NCI-H128 (cell line): ENCODE measurements around the gene PHAX.
"Not testable (repeated sequence)": the region's sequence is repeated elsewhere in the genome, so short reads cannot be mapped to it uniquely, and the experiment has no call there.

ENCODE experiments used
- DNase-seq: peaks from one replicate; lab custom pipeline; 2025; ENCODE audit not compliant: unreplicated experiment; lab: John Stamatoyannopoulos, UW

Gene PHAX

DNA sequence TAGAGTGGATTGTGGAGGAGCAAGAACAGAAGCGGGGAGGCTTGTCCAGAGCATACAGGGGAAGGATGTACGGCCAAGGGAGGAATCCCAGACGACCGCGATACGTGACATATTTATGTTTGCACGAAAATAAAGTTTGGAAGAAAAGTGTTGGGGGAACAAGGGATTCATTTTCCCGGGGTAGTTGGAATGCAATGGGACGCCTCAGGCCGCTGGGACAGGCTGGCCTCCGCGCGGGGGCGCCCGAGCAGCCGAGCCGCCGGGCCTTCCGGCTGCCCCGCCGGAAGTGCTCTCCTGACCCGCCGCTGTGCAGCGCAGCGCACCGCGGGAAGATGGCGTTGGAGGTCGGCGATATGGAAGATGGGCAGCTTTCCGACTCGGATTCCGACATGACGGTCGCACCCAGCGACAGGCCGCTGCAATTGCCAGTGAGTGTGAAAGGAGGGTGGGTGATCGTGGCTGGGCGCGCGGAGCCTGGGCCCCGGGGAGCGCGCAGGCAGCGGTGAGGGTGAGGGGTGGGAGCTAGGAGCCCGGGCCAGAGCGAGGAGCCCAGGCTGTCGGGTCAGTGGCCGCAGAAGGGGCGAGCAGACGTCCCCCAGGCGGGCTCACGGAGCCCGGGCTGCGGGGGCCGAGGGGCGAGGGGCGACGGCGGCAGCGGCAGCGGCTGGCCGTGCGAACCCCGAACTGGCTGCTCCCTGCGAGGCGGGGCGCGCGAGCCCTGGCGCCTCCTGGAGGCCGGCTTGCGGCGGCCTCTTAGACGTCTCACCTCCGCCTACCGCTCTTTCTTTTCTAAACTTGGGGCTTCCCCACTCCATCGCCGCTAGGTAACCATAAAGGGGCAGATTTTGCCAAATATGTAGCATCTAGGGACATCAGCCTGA is at the start of gene PHAX:
PHAX (plus strand) TSS at position 317 of the 881 bp plus-strand sequence; CDS start at position 333, 16 bp downstream.
- peak; percentile 12 for DNase-seq

DNA sequence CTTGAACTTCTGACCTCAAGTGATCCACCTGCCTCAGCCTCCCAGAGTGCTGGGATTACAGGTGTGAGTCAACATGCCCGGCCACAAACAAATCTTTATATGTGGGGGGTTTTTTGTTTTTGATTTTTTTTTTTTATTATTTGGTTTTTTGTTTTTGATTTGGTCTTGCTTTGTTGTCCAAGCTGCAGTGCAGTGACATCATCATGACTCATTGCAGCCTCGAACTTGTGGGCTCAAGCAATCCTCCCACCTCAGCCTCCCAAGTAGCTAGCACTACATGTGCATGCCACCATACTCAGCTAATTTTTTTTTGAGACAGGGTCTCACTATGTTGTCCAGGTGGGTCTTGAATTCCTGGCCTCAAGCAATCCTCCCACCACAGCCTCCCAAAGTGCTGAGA is 48.1 kb upstream of the PHAX start:
- DNase-seq: no peak

DNA sequence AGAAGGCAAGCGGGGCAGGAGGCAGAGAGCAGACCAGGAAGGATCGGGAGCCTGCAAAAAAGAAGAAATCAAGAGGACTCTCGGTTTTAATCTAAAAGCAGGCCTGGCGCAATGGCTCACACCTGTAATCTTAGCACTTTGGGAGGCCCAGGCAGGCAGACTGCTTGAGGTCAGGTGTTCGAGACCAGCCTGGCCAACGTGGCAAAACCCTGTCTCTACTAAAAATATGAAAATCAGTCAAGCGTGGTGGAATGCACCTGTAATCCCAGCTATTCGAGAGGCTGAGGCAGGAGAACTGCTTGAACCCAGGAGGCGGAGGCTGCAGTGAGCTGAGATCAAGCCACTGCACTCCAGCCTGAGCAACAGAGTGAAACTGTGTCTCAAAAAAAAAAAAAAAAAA is 45.6 kb upstream of the PHAX start:
- DNase-seq: not testable (repeated sequence)

DNA sequence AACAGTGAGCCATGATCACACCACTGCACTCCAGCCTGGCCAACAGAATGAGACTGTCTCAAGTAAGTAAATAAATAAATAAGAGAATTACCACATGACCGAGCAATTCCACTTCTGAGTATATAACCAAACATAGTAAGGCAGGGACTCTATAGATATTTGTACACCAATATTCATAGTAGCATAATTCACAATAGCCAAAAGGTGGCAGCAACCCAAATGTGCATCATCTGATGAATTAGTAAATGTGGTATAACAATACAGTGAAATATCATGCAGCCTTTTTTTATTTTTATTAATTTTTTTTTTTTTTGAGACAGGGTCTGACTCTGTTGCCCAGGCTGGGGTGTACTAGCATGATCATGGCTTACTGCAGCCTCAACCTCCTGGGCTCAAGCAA is 38.8 kb upstream of the PHAX start:
- DNase-seq: no peak

DNA sequence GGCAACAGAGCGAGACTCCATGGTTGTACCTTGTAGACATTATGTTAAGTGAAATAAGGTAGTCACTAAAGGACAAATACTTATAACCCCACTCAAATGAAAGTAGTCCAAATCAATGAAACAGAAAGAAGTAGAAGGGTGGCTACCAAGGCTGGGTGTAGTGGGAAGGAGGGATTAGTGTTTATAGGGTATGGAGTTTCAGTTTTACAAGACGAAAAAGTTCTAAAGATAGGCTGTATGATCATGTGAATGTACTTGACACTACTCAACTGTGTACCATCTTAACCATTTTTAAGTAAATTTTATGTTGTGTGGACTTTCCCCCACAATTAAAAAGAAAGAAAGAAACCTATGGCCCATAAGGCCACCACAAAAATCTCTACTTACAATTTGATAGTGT is 37.9 kb upstream of the PHAX start:
- DNase-seq: no peak

DNA sequence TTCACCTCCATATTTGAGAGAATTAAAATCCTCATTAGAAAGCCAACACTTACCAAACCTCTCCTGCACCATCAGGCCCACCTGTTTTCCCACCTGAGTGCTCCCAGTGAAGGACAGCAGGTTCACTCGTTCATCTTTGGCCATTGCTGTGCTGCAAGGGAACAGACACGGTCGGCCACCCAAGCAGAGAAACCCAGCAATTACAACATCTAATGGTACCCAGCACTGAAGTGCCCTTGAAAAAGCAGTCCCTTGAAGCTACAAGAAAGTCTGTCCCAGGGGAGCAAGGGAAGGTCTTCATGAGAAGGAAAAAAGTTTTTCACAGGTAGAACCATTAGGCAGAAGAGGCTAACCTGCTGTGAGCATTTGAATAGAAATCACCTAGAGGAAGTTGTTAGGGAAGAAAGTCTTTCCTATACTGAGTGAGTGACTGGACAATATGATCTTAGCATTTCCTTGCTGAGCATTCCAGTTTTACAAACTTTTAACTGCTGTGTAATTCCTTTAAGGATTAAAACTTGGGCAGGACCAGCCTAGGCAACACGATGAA is 32.5 kb upstream of the PHAX start:
- no peak for DNase-seq

DNA sequence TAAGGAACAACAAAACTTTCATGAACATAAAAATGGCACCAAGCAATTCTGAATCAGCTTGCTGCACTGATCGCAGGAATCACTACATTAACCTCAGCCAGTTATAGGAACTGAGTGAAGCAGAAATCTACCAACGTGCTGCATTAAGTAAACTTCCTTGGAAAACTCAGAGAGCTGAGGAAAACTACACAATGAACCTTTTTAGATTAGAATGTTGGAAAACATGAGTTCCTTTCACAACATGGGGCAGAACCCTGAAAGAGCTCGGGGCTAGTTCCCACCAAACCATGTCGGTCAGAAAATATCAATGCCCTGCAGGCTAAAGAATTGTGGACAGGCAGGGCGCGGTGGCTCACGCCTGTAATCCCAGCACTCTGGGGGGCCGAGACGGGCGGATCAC is 25.1 kb upstream of the PHAX start:
- DNase-seq: no peak

DNA sequence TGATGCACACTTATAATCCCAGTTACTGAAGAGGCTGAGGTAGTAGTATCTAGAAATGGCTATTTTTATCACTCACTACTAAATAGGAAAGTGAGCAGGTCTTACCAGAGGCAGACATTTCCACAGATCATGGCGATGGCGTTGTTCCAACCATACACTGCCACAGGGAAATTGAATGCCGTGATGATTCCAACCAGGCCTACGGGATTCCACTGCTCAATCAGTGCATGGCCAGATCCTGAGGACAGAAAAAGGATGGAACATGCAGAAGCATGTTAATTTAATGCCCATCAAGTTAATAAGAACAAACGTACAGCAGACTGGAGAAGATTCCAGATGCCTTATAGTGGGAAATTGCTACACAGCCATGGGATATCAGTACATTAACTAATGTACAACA is 23.8 kb upstream of the PHAX start:
- no peak for DNase-seq

GRCh38 chr5:126577415-126577814 is 23.3 kb upstream of the PHAX start:
- DNase-seq: no peak

- DNase-seq: no peak
These were observed 21.0 kb upstream of the PHAX start for GRCh38 chr5:126579716-126580115.

DNA sequence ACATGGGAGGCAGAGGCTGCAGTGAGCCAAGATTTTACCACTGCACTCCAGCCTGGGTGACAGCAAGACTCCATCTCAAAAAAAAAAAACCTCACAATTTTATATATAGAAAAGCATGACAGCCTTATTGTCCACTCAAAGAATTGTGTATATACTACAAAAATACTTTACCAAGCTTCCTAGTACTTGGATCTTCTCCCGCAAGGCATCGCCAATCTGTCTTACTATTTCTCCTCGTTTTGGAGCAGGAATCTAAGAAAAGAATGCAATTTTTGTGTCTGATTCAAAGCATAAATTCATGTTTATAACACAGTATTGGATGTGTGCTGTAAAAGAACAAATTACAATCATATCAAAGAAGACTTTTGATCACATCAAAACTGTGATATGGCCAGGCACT is 17.0 kb upstream of the PHAX start:
- no peak for DNase-seq

- DNase-seq: no peak
These were observed 13.0 kb upstream of the PHAX start for GRCh38 chr5:126587551-126588390.

DNA sequence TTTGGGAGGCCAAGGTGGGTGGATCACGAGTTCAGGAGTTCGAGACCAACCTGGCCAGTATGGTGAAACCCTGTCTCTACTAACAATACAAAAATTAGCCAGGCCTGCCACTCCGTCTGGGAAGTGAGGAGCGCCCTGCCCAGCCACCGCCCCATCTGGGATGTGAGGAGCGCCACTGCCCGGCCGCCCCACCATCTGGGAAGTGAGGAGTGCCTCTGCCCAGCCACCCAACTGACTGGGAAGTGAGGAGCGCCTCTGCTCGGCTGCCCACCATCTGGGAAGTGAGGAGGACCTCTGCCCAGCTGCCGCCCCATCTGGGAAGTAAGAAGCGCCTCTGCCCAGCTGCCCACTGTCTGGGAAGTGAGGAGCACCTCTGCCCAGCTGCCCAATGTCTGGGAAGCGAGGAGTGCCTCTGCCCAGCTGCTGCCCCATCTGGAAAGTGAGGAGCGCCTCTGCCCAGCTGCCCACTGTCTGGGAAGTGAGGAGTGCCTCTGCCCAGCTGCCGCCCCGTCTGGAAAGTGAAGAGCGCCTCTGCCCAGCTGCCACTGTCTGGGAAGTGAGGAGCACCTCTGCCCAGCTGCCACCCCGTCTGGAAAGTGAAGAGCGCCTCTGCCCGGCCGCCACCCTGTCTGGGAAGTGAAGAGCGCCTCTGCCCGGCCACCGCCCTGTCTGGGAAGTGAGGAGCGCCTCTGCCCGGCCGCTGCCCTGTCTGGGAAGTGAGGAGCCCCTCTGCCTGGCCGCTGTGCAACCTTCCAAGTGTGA is 11.0 kb upstream of the PHAX start:
- no peak for DNase-seq

- no peak for DNase-seq
These were observed 9.2 kb upstream of the PHAX start for GRCh38 chr5:126591549-126591948.

GRCh38 chr5:126594748-126595485 is 5.8 kb upstream of the PHAX start, which contains the start of gene ALDH7A1:
ALDH7A1 (minus strand) TSS chr5:126595219; CDS start chr5:126595198, 21 bp downstream.
- no peak for DNase-seq

DNA sequence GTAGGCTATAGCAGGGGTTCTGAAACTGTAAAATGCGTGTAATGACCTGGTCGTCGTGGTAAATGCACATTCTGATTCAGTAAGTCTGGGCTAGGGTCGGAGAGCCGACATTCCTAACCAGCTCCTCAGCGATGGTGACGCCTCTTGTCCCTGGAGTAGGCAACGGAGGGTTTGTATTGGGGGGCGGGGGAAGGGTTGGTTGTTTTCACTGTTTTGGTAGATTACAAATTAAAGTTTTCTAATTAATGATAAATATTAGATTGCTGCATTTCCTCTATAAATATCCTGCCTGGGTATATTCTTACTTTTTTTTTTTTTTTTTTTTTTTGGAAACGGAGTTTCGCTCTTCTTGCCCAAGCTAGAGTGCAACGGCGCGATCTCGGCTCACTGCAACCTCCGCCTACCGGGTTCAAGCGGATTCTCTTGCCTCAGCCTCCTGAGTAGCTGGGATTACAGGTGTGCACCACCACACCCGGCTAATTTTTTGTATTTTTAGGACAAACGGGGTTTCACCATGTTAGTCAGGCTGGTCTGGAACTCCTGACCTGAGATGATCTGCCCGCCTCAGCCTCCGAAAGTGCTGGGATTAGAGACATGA is 5.2 kb upstream of the PHAX start:
- DNase-seq: no peak

GRCh38 chr5:126597156-126597555 is 3.6 kb upstream of the PHAX start:
- DNase-seq: no peak

- no peak for DNase-seq
These were observed 1.2 kb upstream of the PHAX start for GRCh38 chr5:126599499-126599898.

DNA sequence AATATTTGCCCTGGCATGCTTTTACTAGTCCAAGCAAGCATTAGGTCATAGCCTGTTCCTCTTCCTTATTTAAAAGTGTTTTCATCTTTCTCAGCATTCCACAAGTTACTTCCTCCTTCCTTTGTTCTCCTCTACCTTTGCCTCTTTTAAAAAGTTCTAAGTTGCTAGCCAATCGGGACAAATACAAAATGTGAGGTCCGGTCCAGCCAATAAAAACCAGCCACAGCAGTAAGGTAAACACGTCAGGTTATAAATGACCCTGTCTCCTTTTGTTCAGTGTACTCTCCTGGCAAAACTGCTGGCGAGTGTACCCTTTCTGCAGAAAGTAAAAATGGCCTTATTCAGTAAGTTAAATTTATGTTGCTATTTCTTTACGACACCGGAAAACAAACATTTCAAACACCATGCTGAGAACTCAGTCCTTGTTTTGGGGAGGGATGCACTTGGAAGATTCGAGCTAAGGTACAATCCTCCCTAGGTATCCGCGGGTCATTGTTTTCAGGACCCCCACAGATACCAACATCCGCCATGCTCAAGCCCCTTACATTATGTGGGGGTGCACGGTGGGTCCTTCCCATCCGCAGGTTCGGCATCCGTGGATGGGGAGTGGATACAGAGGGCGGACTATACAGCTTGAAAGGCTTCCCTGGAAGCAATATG is 646 bp upstream of the PHAX start:
- DNase-seq: not testable (repeated sequence)
